K562 (cell line): Measurements from ENCODE around the gene GDAP2. TPM values are rescaled to one million over a fixed set of nuclear protein-coding genes. Genes with fewer than 3 reads are reported as not detected.

Experiments
- ARID1B ChIP-seq: fragments of 450-650 bp; IDR thresholded peaks from 2 replicates; pipeline ENCODE4 v1.6.1; 2016; ENCODE audit warnings: antibody characterized with exemption, mild to moderate bottlenecking, inconsistent platforms
- BACH1 ChIP-seq: fragments of 200-800 bp; sonication (Bioruptor generic); IDR thresholded peaks from 2 replicates; pipeline ENCODE4 v1.6.1; 2016; ENCODE audit warnings: missing genetic modification characterization, missing compliant biosample characterization
- COPS2 ChIP-seq: fragments of 450-650 bp; conservative IDR thresholded peaks from 2 replicates; pipeline ENCODE4 v1.6.1; 2016; ENCODE audit warnings: mild to moderate bottlenecking, moderate library complexity
- DMBX1 ChIP-seq: fragments of 250-450 bp; sonication (Bioruptor Pico); IDR thresholded peaks from 2 replicates; pipeline ENCODE4 v1.8.0; 2022; ENCODE audit warnings: inconsistent platforms, mild to moderate bottlenecking, moderate library complexity, borderline replicate concordance
- HMG20B ChIP-seq: fragments of 250-450 bp; sonication (Bioruptor Pico); IDR thresholded peaks from 2 replicates; pipeline ENCODE4 v1.5.0; 2021; ENCODE audit warnings: mild to moderate bottlenecking
- MAFG ChIP-seq: fragments of 450-650 bp; conservative IDR thresholded peaks from 2 replicates; pipeline ENCODE4 v1.6.1; 2016; ENCODE audit warnings: missing genetic modification characterization, missing compliant biosample characterization
- MYNN ChIP-seq, 2 experiments: sonication (generic); formaldehyde crosslinking in 1 of 2; IDR thresholded peaks; 2 replicates each; pipeline versions ENCODE4 v1.5.0 to v1.6.1; 2016 to 2020; ENCODE audit warnings: antibody characterized with exemption in 1 of 2, missing genetic modification reagents in 1 of 2
- NBN ChIP-seq: fragments of 450-650 bp; IDR thresholded peaks from 2 replicates; pipeline ENCODE4 v1.6.1; 2016; ENCODE audit warnings: low read depth, mild to moderate bottlenecking
- NCOA1 ChIP-seq: fragments of 450-650 bp; IDR thresholded peaks from 2 replicates; pipeline ENCODE4 v1.6.1; 2016; ENCODE audit warnings: low read depth
- NFRKB ChIP-seq: fragments of 450-650 bp; IDR thresholded peaks from 2 replicates; pipeline ENCODE4 v1.6.1; 2016; ENCODE audit warnings: low read depth
- NR2C1 ChIP-seq, 2 experiments: fragments of 450-650 bp; IDR thresholded peaks; 2 replicates each; pipeline ENCODE4 v1.6.1; 2017; ENCODE audit warnings: mild to moderate bottlenecking in 2 of 2, antibody characterized with exemption in 1 of 2, inconsistent platforms in 1 of 2, missing compliant biosample characterization in 1 of 2, missing genetic modification characterization in 1 of 2
- PHF20 ChIP-seq: fragments of 450-650 bp; IDR thresholded peaks from 2 replicates; pipeline ENCODE4 v1.6.1; 2018; ENCODE audit not compliant: partially characterized antibody
- SUPT5H ChIP-seq: fragments of 450-650 bp; IDR thresholded peaks from 2 replicates; pipeline ENCODE4 v1.6.1; 2016
- TEAD2 ChIP-seq: fragments of 450-650 bp; IDR thresholded peaks from 2 replicates; pipeline ENCODE4 v1.6.1; 2016; ENCODE audit warnings: missing genetic modification characterization, control low read depth, missing compliant biosample characterization
- ZNF134 ChIP-seq: fragments of 250-450 bp; sonication (Bioruptor Pico); conservative IDR thresholded peaks from 2 replicates; pipeline ENCODE4 v1.4.0; 2020
- ZNF175 ChIP-seq: fragments of 200-800 bp; sonication (Bioruptor generic); IDR thresholded peaks from 2 replicates; pipeline ENCODE4 v1.6.1; 2016; ENCODE audit warnings: low read depth, mild to moderate bottlenecking, missing genetic modification characterization, missing compliant biosample characterization
- ZNF431 ChIP-seq: sonication (generic); formaldehyde crosslinking; IDR thresholded peaks from 2 replicates; pipeline ENCODE4 v1.8.0; 2022; ENCODE audit warnings: mild to moderate bottlenecking, missing genetic modification reagents
- ZNF584 ChIP-seq: fragments of 200-800 bp; sonication (Bioruptor generic); IDR thresholded peaks from 2 replicates; pipeline ENCODE4 v1.6.1; 2016; ENCODE audit warnings: low read depth, mild to moderate bottlenecking, missing genetic modification characterization, missing compliant biosample characterization
- polyA plus RNA-seq, 8 experiments: library from polyadenylated mRNA; depleted of rRNA in 4 of 8; stranded (reverse) in 5 of 8; unstranded in 3 of 8; fragments of >200 nt; fragmentation: Nextera tagmentation in 2 of 8; fragmentation: Illumina TruSeq in 1 of 8; extraction: Ambion mirVana in 2 of 8; extraction: Trizol in 1 of 8; gene quantifications; 2 replicates each; pipeline versions ENCODE4 v1.2.1 to v1.2.3, GENCODE V29; 2011 to 2014; ENCODE audit warnings: inconsistent platforms in 1 of 8, missing spikeins in 1 of 8
- total RNA-seq, 7 experiments: library from RNA; depleted of rRNA in 6 of 7; stranded (reverse); fragments of >200 nt in 6 of 7; fragmentation: Illumina TruSeq in 2 of 7; extraction: Trizol in 2 of 7; gene quantifications; 2 replicates each; pipeline versions ENCODE4 v1.2.1 to v1.2.3, GENCODE V29; 2011 to 2021; ENCODE audit warnings: low replicate concordance in 1 of 7
- TF ChIP-seq, protein P1 (sequence below): fragments of 450-650 bp; IDR thresholded peaks from 2 replicates; pipeline ENCODE4 v1.6.1; 2016; ENCODE audit warnings: low read depth, mild to moderate bottlenecking, moderate library complexity
- TF ChIP-seq, protein P2 (sequence below), 2 experiments: fragments of 450-650 bp; conservative IDR thresholded peaks; 2 replicates each; pipeline ENCODE4 v1.6.1; 2017; ENCODE audit warnings: mild to moderate bottlenecking in 2 of 2, moderate library complexity in 2 of 2
- TF ChIP-seq, protein P3 (sequence below): fragments of 450-650 bp; IDR thresholded peaks from 2 replicates; pipeline ENCODE4 v1.6.1; 2016; ENCODE audit warnings: missing biosample characterization, missing genetic modification characterization
- TF ChIP-seq, protein P4 (sequence below): fragments of 450-650 bp; IDR thresholded peaks from 2 replicates; pipeline ENCODE4 v1.6.1; 2016; ENCODE audit warnings: borderline replicate concordance
- TF ChIP-seq, protein P5 (sequence below): fragments of 450-650 bp; IDR thresholded peaks from 2 replicates; pipeline ENCODE4 v1.6.1; 2017; ENCODE audit warnings: mild to moderate bottlenecking, moderate library complexity

The GDAP2 gene
- total and polyA plus RNA-seq, 9 of the 15 experiments (the other 6 are each of a cell fraction or from before 2014, with no cell fraction given) = 4.1 to 23.1 (median 13.2) TPM

DNA sequence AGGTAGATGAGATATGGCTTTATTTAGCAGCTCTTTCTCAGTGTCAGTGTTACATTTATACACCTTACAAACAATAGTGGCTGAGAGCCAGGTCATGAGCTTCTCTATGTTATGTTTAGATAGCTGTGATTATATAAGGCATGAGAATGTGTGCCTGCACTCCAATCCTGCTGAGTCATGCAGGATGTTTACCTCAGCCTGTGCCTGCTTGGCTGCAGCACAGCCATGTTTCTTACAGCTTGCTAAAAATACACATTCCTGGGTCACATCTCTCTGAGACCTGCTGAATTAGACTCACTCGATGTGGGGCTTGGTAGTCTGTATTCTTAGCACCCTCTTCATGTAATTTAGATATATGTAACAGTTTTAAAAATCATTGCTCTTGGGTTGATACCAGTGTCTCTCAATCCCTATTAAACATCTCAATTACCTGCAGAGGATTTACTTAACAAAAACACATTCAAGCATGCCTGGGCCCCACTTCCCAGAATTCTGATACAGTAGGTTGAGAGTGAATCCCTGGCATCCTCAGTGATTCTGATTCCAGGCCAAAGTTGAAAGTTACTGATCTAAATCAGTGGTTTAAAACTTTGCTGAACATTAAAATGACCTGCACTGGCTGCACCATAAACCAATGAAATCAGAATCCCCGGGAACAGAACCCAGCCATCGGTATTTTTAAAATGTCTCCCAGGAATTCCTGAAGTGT, 107.5 kb downstream of the GDAP2 start (continued):
- TF ChIP-seq NR2C1 (IDR thresholded peaks at IDR 0.05) = no peak
- peak; percentile 92 for TF ChIP-seq NR2C1 (tag; IDR thresholded peaks at IDR 0.05)
- TF ChIP-seq, protein P1, sequence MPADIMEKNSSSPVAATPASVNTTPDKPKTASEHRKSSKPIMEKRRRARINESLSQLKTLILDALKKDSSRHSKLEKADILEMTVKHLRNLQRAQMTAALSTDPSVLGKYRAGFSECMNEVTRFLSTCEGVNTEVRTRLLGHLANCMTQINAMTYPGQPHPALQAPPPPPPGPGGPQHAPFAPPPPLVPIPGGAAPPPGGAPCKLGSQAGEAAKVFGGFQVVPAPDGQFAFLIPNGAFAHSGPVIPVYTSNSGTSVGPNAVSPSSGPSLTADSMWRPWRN = no peak
- TF ChIP-seq, protein P2, sequence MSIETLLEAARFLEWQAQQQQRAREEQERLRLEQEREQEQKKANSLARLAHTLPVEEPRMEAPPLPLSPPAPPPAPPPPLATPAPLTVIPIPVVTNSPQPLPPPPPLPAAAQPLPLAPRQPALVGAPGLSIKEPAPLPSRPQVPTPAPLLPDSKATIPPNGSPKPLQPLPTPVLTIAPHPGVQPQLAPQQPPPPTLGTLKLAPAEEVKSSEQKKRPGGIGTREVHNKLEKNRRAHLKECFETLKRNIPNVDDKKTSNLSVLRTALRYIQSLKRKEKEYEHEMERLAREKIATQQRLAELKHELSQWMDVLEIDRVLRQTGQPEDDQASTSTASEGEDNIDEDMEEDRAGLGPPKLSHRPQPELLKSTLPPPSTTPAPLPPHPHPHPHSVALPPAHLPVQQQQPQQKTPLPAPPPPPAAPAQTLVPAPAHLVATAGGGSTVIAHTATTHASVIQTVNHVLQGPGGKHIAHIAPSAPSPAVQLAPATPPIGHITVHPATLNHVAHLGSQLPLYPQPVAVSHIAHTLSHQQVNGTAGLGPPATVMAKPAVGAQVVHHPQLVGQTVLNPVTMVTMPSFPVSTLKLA (conservative IDR thresholded peaks at IDR 0.05) = no peak
- no peak for TF ChIP-seq HMG20B
- no peak for TF ChIP-seq SUPT5H
- TF ChIP-seq, protein P3, sequence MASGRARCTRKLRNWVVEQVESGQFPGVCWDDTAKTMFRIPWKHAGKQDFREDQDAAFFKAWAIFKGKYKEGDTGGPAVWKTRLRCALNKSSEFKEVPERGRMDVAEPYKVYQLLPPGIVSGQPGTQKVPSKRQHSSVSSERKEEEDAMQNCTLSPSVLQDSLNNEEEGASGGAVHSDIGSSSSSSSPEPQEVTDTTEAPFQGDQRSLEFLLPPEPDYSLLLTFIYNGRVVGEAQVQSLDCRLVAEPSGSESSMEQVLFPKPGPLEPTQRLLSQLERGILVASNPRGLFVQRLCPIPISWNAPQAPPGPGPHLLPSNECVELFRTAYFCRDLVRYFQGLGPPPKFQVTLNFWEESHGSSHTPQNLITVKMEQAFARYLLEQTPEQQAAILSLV (tag) = peak; percentile 91
- TF ChIP-seq ZNF175 (CRISPR knock-in tag) = peak; percentile 99
- TF ChIP-seq, protein P4, sequence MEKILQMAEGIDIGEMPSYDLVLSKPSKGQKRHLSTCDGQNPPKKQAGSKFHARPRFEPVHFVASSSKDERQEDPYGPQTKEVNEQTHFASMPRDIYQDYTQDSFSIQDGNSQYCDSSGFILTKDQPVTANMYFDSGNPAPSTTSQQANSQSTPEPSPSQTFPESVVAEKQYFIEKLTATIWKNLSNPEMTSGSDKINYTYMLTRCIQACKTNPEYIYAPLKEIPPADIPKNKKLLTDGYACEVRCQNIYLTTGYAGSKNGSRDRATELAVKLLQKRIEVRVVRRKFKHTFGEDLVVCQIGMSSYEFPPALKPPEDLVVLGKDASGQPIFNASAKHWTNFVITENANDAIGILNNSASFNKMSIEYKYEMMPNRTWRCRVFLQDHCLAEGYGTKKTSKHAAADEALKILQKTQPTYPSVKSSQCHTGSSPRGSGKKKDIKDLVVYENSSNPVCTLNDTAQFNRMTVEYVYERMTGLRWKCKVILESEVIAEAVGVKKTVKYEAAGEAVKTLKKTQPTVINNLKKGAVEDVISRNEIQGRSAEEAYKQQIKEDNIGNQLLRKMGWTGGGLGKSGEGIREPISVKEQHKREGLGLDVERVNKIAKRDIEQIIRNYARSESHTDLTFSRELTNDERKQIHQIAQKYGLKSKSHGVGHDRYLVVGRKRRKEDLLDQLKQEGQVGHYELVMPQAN = no peak
- TF ChIP-seq ARID1B = no peak
- TF ChIP-seq MAFG = peak; percentile 97
- peak; percentile 79 for TF ChIP-seq ZNF134
- no peak for TF ChIP-seq NFRKB
- TF ChIP-seq PHF20 = no peak
- TF ChIP-seq DMBX1 (CRISPR knock-in tag) = peak; percentile 97
- no peak for TF ChIP-seq NBN
- TF ChIP-seq MYNN (IDR thresholded peaks at IDR 0.05) = no peak
- no peak for TF ChIP-seq MYNN (CRISPR knock-in tag; IDR thresholded peaks at IDR 0.05)
- TF ChIP-seq, protein P5, sequence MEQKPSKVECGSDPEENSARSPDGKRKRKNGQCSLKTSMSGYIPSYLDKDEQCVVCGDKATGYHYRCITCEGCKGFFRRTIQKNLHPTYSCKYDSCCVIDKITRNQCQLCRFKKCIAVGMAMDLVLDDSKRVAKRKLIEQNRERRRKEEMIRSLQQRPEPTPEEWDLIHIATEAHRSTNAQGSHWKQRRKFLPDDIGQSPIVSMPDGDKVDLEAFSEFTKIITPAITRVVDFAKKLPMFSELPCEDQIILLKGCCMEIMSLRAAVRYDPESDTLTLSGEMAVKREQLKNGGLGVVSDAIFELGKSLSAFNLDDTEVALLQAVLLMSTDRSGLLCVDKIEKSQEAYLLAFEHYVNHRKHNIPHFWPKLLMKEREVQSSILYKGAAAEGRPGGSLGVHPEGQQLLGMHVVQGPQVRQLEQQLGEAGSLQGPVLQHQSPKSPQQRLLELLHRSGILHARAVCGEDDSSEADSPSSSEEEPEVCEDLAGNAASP = no peak
- TF ChIP-seq BACH1 (tag) = peak; percentile 98
- TF ChIP-seq NCOA1 = no peak
- peak; percentile 91 for TF ChIP-seq TEAD2 (tag)
- peak; percentile 93 for TF ChIP-seq ZNF584 (CRISPR knock-in tag)
- TF ChIP-seq COPS2 = no peak
- TF ChIP-seq ZNF431 (CRISPR knock-in tag) = no peak
